PC-9 (cell line): Measurements from ENCODE around the gene DNAAF5.

Source experiments
- CTCF ChIP-seq: fragments of 200-600 bp; sonication (generic); conservative IDR thresholded peaks from 2 replicates; pipeline ENCODE4 v1.6.1; 2017; ENCODE audit warnings: mixed run types, antibody characterized with exemption, mild to moderate bottlenecking, moderate library complexity
- EZH2 ChIP-seq: fragments of 200-600 bp; sonication (generic); IDR thresholded peaks from 2 replicates; pipeline ENCODE4 v1.8.0; 2017; ENCODE audit warnings: antibody characterized with exemption, low read depth

- TF ChIP-seq CTCF (peak; percentile 48; the same call in 1 of the 2 replicates), EZH2 (no peak)
Measured at GRCh38 chr7:732094-732541, 5.6 kb downstream of the DNAAF5 start.
